HepG2 (cell line): Measurements from ENCODE around the gene PAMR1. TPM values are rescaled to one million over a fixed set of nuclear protein-coding genes. Genes with fewer than 3 reads are reported as not detected.

Source experiments
- CREB1 ChIP-seq, 2 experiments: fragments of 450-650 bp in 1 of 2; IDR thresholded peaks; 2 replicates each; pipeline ENCODE4 v1.6.1; 2016 to 2017; ENCODE audit warnings: control low read depth in 1 of 2, mild to moderate bottlenecking in 1 of 2, missing compliant biosample characterization in 1 of 2, missing genetic modification characterization in 1 of 2
- E2F2 ChIP-seq: sonication (generic); formaldehyde crosslinking; IDR thresholded peaks from 2 replicates; pipeline ENCODE4 v1.4.0; 2020; ENCODE audit warnings: missing genetic modification reagents, borderline replicate concordance
- ETV5 ChIP-seq: IDR thresholded peaks from 2 replicates; pipeline ENCODE4 v1.6.1; 2018; ENCODE audit warnings: missing biosample characterization, missing genetic modification reagents, inconsistent platforms, borderline replicate concordance
- FOXO1 ChIP-seq: sonication (generic); formaldehyde crosslinking; IDR thresholded peaks from 2 replicates; pipeline ENCODE4 v1.4.0; 2020; ENCODE audit warnings: missing genetic modification reagents
- HDAC1 ChIP-seq: sonication (generic); formaldehyde crosslinking; IDR thresholded peaks from 2 replicates; pipeline ENCODE4 v1.5.1; 2020; ENCODE audit warnings: mild to moderate bottlenecking, missing genetic modification reagents
- HMG20A ChIP-seq: IDR thresholded peaks from 2 replicates; pipeline ENCODE4 v1.6.1; 2016; ENCODE audit warnings: borderline replicate concordance
- NFAT5 ChIP-seq: sonication (generic); formaldehyde crosslinking; IDR thresholded peaks from 2 replicates; pipeline ENCODE4 v1.4.0; 2020; ENCODE audit warnings: missing genetic modification reagents
- PLSCR1 ChIP-seq: sonication (generic); formaldehyde crosslinking; IDR thresholded peaks from 2 replicates; pipeline ENCODE4 v1.5.0; 2020; ENCODE audit warnings: missing genetic modification reagents, mild to moderate bottlenecking, borderline replicate concordance
- RFXAP ChIP-seq: sonication (generic); formaldehyde crosslinking; IDR thresholded peaks from 2 replicates; pipeline ENCODE4 v1.4.0; 2020; ENCODE audit warnings: missing genetic modification reagents, borderline replicate concordance
- RXRB ChIP-seq: IDR thresholded peaks from 2 replicates; pipeline ENCODE4 v1.6.1; 2016; ENCODE audit warnings: borderline replicate concordance, missing genetic modification reagents, missing compliant biosample characterization
- SMAD9 ChIP-seq: sonication (generic); formaldehyde crosslinking; IDR thresholded peaks from 2 replicates; pipeline ENCODE4 v1.5.1; 2020; ENCODE audit warnings: mild to moderate bottlenecking, missing genetic modification reagents
- TFAP4 ChIP-seq: sonication (generic); IDR thresholded peaks from 2 replicates; pipeline ENCODE4 v1.6.1; 2016; ENCODE audit warnings: low read depth, borderline replicate concordance
- ZC3H13 ChIP-seq: sonication (generic); formaldehyde crosslinking; IDR thresholded peaks from 2 replicates; pipeline ENCODE4 v1.8.1; 2023; ENCODE audit warnings: mild to moderate bottlenecking, missing genetic modification reagents, moderate library complexity
- ZNF251 ChIP-seq: sonication (generic); formaldehyde crosslinking; IDR thresholded peaks from 2 replicates; pipeline ENCODE4 v1.9.0; 2021; ENCODE audit warnings: mild to moderate bottlenecking, missing genetic modification reagents
- ZNF280B ChIP-seq: sonication (generic); formaldehyde crosslinking; IDR thresholded peaks from 2 replicates; pipeline ENCODE4 v1.5.0; 2020; ENCODE audit warnings: missing genetic modification reagents, mild to moderate bottlenecking, borderline replicate concordance
- ZNF441 ChIP-seq: sonication (generic); formaldehyde crosslinking; IDR thresholded peaks from 2 replicates; pipeline ENCODE4 v1.7.0; 2021; ENCODE audit warnings: missing genetic modification reagents, borderline replicate concordance
- ZNF768 ChIP-seq: sonication (generic); formaldehyde crosslinking; IDR thresholded peaks from 2 replicates; pipeline ENCODE4 v1.4.0; 2020; ENCODE audit warnings: missing genetic modification reagents
- ZSCAN25 ChIP-seq: sonication (generic); formaldehyde crosslinking; IDR thresholded peaks from 2 replicates; pipeline ENCODE4 v1.8.0; 2022; ENCODE audit warnings: mild to moderate bottlenecking, missing genetic modification reagents
- polyA plus RNA-seq, 8 experiments: library from polyadenylated mRNA; depleted of rRNA in 3 of 8; stranded (reverse) in 7 of 8; unstranded in 1 of 8; fragments of >200 nt; fragmentation: Illumina TruSeq in 4 of 8; extraction: Trizol in 4 of 8; gene quantifications; 2 replicates each; pipeline versions ENCODE4 v1.2.1 to v1.2.3, GENCODE V29; 2011 to 2016; ENCODE audit warnings: low read depth in 4 of 8, missing spikeins in 1 of 8, mixed read lengths in 1 of 8; ENCODE audit not compliant: insufficient read depth in 1 of 8
- total RNA-seq, 5 experiments: library from RNA; depleted of rRNA; stranded (reverse); fragments of >200 nt; fragmentation: Illumina TruSeq; extraction: Trizol; gene quantifications; 2 replicates each; pipeline ENCODE4 v1.2.3, GENCODE V29; 2016; ENCODE audit warnings: low read depth in 1 of 5

PAMR1 gene
- total and polyA plus RNA-seq, 2 of the 13 experiments (the other 11 are each of a cell fraction or from before 2014, with no cell fraction given), result not detected

GRCh38 chr11:35390737-35391682 is 134.4 kb downstream of the PAMR1 start (continued):
- TF ChIP-seq RXRB (CRISPR knock-in tag) (peak; percentile 65; the same call in 1 of the 2 replicates), ZNF280B (CRISPR knock-in tag) (no peak), ZNF251 (CRISPR knock-in tag) (no peak), SMAD9 (CRISPR knock-in tag) (no peak), PLSCR1 (CRISPR knock-in tag) (no peak), HMG20A (CRISPR knock-in tag) (peak; percentile 73; the same call in 1 of the 2 replicates), ZNF768 (CRISPR knock-in tag) (no peak), TFAP4 (no peak), FOXO1 (CRISPR knock-in tag) (peak; percentile 45; the same call in 1 of the 2 replicates), HDAC1 (CRISPR knock-in tag) (no peak; the same call in 1 of the 2 replicates), ZSCAN25 (CRISPR knock-in tag) (no peak), RFXAP (CRISPR knock-in tag) (no peak), CREB1 (IDR thresholded peaks at IDR 0.05) (0 out of 2 replicates have a peak, but pooled peaks have one; percentile 19), CREB1 (CRISPR knock-in tag; IDR thresholded peaks at IDR 0.05) (peak; percentile 51; the same call in 1 of the 2 replicates), ZC3H13 (CRISPR knock-in tag) (no peak), NFAT5 (CRISPR knock-in tag) (no peak), ZNF441 (CRISPR knock-in tag) (no peak), ETV5 (CRISPR knock-in tag) (no peak), E2F2 (no peak)
